ENCODE data around the gene IL22RA1.

IL22RA1 gene

DNA sequence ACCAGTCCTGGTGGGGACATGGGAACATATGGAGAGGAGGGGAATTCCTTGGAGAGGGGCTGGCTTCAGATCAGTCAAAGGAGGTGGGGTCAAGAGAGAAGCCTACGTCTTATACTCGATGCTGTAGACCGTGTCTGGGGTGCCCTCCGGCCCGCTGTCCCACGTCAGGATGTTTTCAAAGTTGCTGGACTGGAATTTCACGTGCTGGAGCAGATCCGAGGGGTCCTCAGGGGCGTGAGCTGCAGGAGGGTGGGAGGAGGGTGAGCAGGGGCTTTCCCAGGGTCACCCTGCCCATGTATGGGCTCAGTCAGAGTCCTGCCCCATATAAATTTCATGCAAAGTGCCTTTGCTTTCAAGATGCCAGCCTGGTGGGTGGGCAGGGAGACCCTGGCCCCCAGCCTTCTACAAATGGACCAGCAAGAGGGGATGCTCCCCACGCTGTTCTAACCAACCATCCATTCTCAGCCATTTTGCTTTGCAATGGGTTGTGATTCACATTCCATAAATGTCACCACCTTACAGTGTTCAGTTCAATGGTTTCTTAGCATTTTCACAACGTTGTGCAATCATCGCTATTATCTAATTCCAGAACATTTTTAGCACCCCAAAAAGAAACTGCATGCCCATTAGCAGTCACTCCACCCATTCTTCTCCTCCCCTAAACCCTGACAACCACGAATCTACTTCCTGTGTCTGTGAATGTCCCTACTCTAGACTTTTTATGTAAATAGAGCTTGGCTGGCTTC, 4.3 kb downstream of the IL22RA1 start:
- Histone ChIP-seq H2AFZ (no peak overlapping the region), H3K9ac (no peak overlapping the region), H3K79me2 (no peaks in the 10 kb centered on the region), H3K36me3 (ENCODE audit: control insufficient read depth, insufficient read depth, low read length) (no peaks in the 10 kb centered on the region), H3K4me3 (ENCODE audit: low read depth, low read length) (no peak overlapping the region), H3K4me1 (no peaks in the 10 kb centered on the region), H3K9me3 (ENCODE audit: control insufficient read depth, low read length) (no peaks in the 10 kb centered on the region), H3K27me3 (ENCODE audit: control insufficient read depth, insufficient read depth, low read length) (no peaks in the 10 kb centered on the region), H3K27ac (no peak overlapping the region), H3K4me2 (ENCODE audit: low read length) (no peak overlapping the region)
- TF ChIP-seq, protein P1, sequence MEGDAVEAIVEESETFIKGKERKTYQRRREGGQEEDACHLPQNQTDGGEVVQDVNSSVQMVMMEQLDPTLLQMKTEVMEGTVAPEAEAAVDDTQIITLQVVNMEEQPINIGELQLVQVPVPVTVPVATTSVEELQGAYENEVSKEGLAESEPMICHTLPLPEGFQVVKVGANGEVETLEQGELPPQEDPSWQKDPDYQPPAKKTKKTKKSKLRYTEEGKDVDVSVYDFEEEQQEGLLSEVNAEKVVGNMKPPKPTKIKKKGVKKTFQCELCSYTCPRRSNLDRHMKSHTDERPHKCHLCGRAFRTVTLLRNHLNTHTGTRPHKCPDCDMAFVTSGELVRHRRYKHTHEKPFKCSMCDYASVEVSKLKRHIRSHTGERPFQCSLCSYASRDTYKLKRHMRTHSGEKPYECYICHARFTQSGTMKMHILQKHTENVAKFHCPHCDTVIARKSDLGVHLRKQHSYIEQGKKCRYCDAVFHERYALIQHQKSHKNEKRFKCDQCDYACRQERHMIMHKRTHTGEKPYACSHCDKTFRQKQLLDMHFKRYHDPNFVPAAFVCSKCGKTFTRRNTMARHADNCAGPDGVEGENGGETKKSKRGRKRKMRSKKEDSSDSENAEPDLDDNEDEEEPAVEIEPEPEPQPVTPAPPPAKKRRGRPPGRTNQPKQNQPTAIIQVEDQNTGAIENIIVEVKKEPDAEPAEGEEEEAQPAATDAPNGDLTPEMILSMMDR (IDR thresholded peaks at IDR 0.05): no peak

DNA sequence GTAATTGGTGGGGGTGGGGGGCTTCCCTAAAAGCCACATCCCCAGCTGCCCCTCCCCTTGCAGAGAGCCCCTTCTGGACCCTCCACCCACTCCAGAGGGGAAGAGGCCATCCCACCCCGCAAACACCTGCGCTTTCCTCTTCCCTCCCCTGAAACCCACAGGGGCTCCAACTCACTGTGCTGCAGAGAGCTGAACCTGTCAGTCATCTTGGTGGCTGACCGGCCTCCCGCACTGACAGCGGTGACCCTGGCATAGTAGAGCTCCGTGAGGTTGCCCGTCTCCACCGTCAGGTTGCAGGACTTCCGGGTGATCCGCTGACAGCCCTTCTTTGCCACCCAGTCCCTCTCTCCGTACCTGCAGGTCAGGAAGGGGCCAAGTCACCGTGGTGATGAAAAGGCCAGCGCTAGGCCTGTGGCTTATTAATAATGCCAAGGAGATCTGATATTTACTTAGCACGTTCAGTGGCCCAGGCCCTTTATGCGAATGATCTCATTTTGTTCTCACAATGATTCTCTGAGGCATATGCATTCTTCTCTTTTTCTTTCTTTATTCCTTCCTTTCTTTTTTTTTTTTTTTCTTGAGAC, 5.9 kb downstream of the IL22RA1 start:
- TF ChIP-seq, protein P1 (IDR thresholded peaks at IDR 0.05): no peak
- H3K9ac ChIP-seq: no peak overlapping the region
- H3K27ac ChIP-seq: no peak overlapping the region
- H3K4me3 ChIP-seq (ENCODE audit: low read depth, low read length): no peak overlapping the region
- no peaks in the 10 kb centered on the region for H3K27me3 ChIP-seq (ENCODE audit: control insufficient read depth, insufficient read depth, low read length)
- H3K36me3 ChIP-seq (ENCODE audit: control insufficient read depth, insufficient read depth, low read length): no peaks in the 10 kb centered on the region
- H2AFZ ChIP-seq: no peak overlapping the region
- H3K4me1 ChIP-seq: no peaks in the 10 kb centered on the region
- no peak overlapping the region for H3K4me2 ChIP-seq (ENCODE audit: low read length)
- no peaks in the 10 kb centered on the region for H3K9me3 ChIP-seq (ENCODE audit: control insufficient read depth, low read length)
- H3K79me2 ChIP-seq: no peaks in the 10 kb centered on the region

DNA sequence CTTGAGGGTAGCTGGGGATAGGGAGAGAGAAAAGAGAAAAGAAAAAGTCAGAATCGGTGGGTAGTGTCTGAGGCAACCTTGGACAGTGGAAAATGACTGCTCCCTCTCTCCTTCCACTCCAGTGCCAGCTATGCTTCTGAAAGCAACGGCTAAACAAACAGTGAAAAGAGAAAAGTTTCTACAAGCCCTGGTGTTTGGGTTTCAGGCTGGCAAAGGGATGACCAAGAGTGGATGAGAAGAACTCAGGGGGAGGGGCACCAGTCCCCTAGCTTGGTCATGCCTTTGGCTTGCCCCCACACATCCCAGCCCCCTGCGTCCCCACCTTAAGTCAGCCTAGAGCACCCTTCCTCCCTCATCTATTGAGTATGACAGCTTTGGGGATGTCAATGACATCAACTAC, 8.6 kb downstream of the IL22RA1 start:
- Histone ChIP-seq H3K9me3 (ENCODE audit: control insufficient read depth, low read length) (no peaks in the 10 kb centered on the region), H2AFZ (no peak overlapping the region), H3K27ac (no peak overlapping the region), H3K4me1 (no peaks in the 10 kb centered on the region), H3K79me2 (no peaks in the 10 kb centered on the region), H3K27me3 (ENCODE audit: control insufficient read depth, insufficient read depth, low read length) (no peaks in the 10 kb centered on the region), H3K4me2 (ENCODE audit: low read length) (no peak overlapping the region), H3K36me3 (ENCODE audit: control insufficient read depth, insufficient read depth, low read length) (no peaks in the 10 kb centered on the region), H3K4me3 (ENCODE audit: low read depth, low read length) (no peak overlapping the region), H3K9ac (no peak overlapping the region)
- TF ChIP-seq, protein P1 (IDR thresholded peaks at IDR 0.05): no peak

DNA sequence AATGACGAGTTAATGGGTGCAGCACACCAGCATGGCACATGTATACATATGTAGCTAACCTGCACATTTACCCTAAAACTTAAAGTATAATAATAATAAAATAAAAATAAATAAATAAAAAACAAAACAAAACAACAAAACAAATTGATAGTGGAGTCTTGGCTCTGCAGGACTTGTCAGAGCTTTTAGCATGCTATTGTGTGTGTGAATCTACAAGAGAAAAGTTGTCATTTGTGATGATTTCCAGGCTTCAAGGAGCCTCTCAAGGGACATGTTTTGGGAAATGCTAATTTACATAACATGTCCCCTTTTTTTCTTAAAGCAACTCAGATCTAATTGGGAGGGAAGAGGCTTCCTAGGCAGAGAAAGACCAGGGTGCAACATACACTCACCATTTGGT, 9.1 kb downstream of the IL22RA1 start:
- no peaks in the 10 kb centered on the region for H3K79me2 ChIP-seq
- no peaks in the 10 kb centered on the region for H3K9me3 ChIP-seq (ENCODE audit: control insufficient read depth, low read length)
- H3K9ac ChIP-seq: no peak overlapping the region
- H3K36me3 ChIP-seq (ENCODE audit: control insufficient read depth, insufficient read depth, low read length): no peaks in the 10 kb centered on the region
- H3K4me2 ChIP-seq (ENCODE audit: low read length): no peak overlapping the region
- H3K4me3 ChIP-seq (ENCODE audit: low read depth, low read length): no peak overlapping the region
- no peaks in the 10 kb centered on the region for H3K4me1 ChIP-seq
- no peak overlapping the region for H2AFZ ChIP-seq
- H3K27ac ChIP-seq: no peak overlapping the region
- no peaks in the 10 kb centered on the region for H3K27me3 ChIP-seq (ENCODE audit: control insufficient read depth, insufficient read depth, low read length)
- TF ChIP-seq, protein P1 (IDR thresholded peaks at IDR 0.05): no peak

DNA sequence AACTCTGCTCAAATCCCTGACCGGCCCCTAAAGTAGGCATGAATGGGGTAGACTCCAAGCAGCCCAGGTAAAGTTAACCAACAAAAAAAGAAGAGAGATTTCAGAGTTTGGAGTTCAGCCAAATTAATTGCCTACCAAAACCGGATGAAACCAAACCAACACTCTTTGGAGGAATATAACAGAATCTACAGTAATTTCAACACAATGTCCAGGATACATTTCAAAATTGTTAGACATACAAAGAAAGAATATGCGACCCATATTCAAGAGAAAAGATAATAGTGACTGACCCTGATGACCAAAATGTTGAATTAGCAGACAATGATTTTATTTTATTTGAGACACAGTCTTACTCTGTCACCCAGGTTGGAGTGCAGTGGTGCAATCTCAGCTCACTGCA, 12.6 kb downstream of the IL22RA1 start:
- Histone ChIP-seq H3K9ac (no peak overlapping the region), H3K4me3 (ENCODE audit: low read depth, low read length) (no peak overlapping the region), H3K79me2 (no peaks in the 10 kb centered on the region), H3K27ac (no peak overlapping the region), H3K4me1 (no peaks in the 10 kb centered on the region), H3K36me3 (ENCODE audit: control insufficient read depth, insufficient read depth, low read length) (no peaks in the 10 kb centered on the region), H3K4me2 (ENCODE audit: low read length) (no peak overlapping the region), H3K27me3 (ENCODE audit: control insufficient read depth, insufficient read depth, low read length) (no peaks in the 10 kb centered on the region), H2AFZ (no peak overlapping the region), H3K9me3 (ENCODE audit: control insufficient read depth, low read length) (no peaks in the 10 kb centered on the region)
- TF ChIP-seq, protein P1 (IDR thresholded peaks at IDR 0.05): no peak
